NCI-H524 (cell line): ENCODE data around the gene JDP2.
A peak's percentile ranks its signal among the peaks of the same experiment; 100 is the strongest.

Experiments
- DNase-seq, 2 experiments: peaks; one replicate each; lab custom pipeline; 2025; lab: John Stamatoyannopoulos, UW

JDP2 gene

GRCh38 chr14:75409316-75410205 is 18.3 kb upstream of the JDP2 start:
- peak in 1 of 2 experiments; percentile 45 for DNase-seq

- DNase-seq: no peak
Observed at GRCh38 chr14:75411214-75411540, 16.6 kb upstream of the JDP2 start.

GRCh38 chr14:75413013-75413412 is 14.8 kb upstream of the JDP2 start:
- no peak for DNase-seq

- DNase-seq: no peak
Observed at GRCh38 chr14:75417674-75418073, 10.1 kb upstream of the JDP2 start.

- DNase-seq: peak; percentile 18 to 47
Observed at GRCh38 chr14:75418850-75419768, 8.7 kb upstream of the JDP2 start.

GRCh38 chr14:75422169-75422568 is 5.7 kb upstream of the JDP2 start:
- no peak for DNase-seq

GRCh38 chr14:75424496-75424895 is 3.3 kb upstream of the JDP2 start:
- DNase-seq: no peak

- DNase-seq: no peak
Observed at GRCh38 chr14:75425446-75425845, 2.4 kb upstream of the JDP2 start.

- no peak for DNase-seq
Observed at GRCh38 chr14:75426332-75427125, 1.3 kb upstream of the JDP2 start.

- DNase-seq: no peak
Observed at GRCh38 chr14:75427126-75427481, 718 bp upstream of the JDP2 start.

- DNase-seq: peak in 1 of 2 experiments; percentile 29
Observed at GRCh38 chr14:75428230-75429104, 645 bp downstream of the JDP2 start.

GRCh38 chr14:75429562-75429961 is 1.7 kb downstream of the JDP2 start:
- DNase-seq: no peak

- no peak for DNase-seq
Observed at GRCh38 chr14:75430116-75430515, 2.3 kb downstream of the JDP2 start.

- DNase-seq: no peak
Observed at GRCh38 chr14:75430526-75430925, 2.7 kb downstream of the JDP2 start.

- no peak for DNase-seq
Observed at GRCh38 chr14:75430976-75431375, 3.2 kb downstream of the JDP2 start.

GRCh38 chr14:75431827-75432226 is 4.0 kb downstream of the JDP2 start:
- DNase-seq: no peak

GRCh38 chr14:75432411-75432810 is 4.6 kb downstream of the JDP2 start:
- DNase-seq: no peak

- DNase-seq: no peak
Observed at GRCh38 chr14:75433631-75434071, 5.8 kb downstream of the JDP2 start.

GRCh38 chr14:75434138-75434889 is 6.5 kb downstream of the JDP2 start:
- DNase-seq: no peak

- no peak for DNase-seq
Observed at GRCh38 chr14:75434890-75435248, 7.0 kb downstream of the JDP2 start.

- no peak for DNase-seq
Observed at GRCh38 chr14:75435473-75435872, 7.7 kb downstream of the JDP2 start.
